ENCODE data around the gene IGSF21.

IGSF21 gene

DNA sequence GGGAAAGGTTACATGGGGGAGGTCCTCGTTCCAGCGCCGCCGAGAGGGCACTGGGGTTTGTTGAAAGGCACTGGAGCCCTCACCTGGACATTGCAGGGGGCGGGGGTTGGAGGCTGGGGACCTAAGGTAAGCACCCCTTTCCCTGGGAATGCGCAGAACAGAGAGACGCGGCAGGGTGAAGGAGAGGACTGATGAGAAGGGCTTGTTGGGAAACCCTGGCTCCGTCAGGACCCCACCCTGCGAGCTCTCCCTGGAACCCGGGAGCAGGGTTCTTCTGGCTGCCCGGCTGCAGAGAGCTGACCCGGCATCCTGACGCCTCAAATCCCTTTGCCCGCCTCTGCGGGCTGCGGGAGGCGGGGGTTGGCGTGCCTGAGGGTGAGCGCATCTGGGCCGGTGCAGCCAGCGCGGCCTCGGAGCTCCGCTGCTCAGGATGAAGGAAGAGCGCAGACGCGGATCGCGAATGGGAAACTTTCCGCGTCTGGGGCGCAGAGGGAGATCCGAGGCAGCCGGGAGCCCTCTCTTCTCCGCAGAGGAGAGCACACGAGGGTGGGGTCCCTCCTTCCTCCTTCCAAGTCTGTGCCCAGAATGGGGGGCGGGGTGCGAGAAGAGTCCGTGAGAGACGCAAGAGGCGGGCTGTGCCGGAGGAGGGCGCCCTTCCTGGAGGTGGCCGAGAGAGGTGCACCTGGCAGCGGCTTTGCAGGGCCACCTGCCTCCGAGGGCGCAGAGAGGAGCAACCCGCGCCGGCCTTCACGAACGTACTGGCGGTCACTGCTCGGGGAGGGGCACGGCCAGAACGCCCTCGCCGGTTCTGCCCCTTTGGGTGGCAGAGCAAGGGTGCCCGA is 2.4 kb downstream of the IGSF21 start:
- Histone ChIP-seq H3K9ac (ENCODE audit: low read depth, low read length) (no peak overlapping the region), H3K9me3 (ENCODE audit: control insufficient read depth, insufficient read depth, low read length) (no peaks in the 10 kb centered on the region), H3K27ac (ENCODE audit: low read depth, low read length) (no peak overlapping the region), H3K4me1 (ENCODE audit: control insufficient read depth, insufficient read depth, low read length) (peaks cover 25% of the 10 kb centered on the region), H3K36me3 (ENCODE audit: control insufficient read depth, insufficient read depth, low read length) (no peaks in the 10 kb centered on the region), H3K27me3 (ENCODE audit: control insufficient read depth, insufficient read depth, low read length) (peaks cover 66% of the 10 kb centered on the region), H3K4me3 (ENCODE audit: low read depth, low read length) (peak overlapping the region; percentile 63)

DNA sequence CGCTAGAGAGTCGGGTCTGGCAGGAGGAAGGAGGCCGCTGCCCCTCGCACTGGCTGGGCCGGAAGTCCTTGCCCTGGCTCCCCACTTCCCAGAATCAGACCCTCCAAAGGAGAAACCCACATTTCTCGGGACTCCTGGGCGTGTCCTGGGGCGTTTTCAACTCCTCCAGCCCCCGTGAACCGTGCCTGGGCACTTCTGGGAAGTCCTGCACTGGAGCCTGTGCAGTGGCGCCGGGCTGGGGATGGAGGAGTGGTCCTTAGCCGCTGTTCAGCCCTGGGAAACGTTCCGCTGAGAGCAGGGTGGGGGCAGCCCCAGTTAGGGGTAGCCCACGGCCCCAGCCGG is 3.0 kb downstream of the IGSF21 start:
- Histone ChIP-seq H3K27ac (ENCODE audit: low read depth, low read length) (no peak overlapping the region), H3K4me1 (ENCODE audit: control insufficient read depth, insufficient read depth, low read length) (peaks cover 25% of the 10 kb centered on the region), H3K27me3 (ENCODE audit: control insufficient read depth, insufficient read depth, low read length) (peaks cover 65% of the 10 kb centered on the region), H3K4me3 (ENCODE audit: low read depth, low read length) (peak overlapping the region; percentile 63), H3K36me3 (ENCODE audit: control insufficient read depth, insufficient read depth, low read length) (no peaks in the 10 kb centered on the region), H3K9ac (ENCODE audit: low read depth, low read length) (no peak overlapping the region), H3K9me3 (ENCODE audit: control insufficient read depth, insufficient read depth, low read length) (no peaks in the 10 kb centered on the region)

DNA sequence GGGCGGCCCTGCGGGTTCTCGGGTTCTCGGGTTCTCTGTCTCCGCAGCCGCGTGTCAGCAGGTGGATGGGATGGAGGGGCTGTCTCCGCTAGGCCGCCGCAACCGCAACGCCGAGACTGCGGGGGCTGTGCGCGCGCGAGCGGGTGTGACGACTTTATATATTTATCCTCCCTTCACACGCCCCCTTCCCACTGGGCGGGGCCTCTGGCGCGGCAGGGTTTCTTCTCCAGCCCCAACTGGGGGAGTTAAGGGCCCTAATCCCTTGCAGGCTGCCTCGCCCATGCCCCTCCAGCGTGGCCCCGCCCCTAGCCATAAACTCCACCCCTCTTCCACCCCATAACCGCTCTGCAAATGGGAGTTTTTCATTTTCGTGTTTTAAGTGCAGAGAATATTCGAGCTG is 3.4 kb downstream of the IGSF21 start:
- H3K4me3 ChIP-seq (ENCODE audit: low read depth, low read length) = peak overlapping the region; percentile 63
- H3K9ac ChIP-seq (ENCODE audit: low read depth, low read length) = no peak overlapping the region
- peaks cover 25% of the 10 kb centered on the region for H3K4me1 ChIP-seq (ENCODE audit: control insufficient read depth, insufficient read depth, low read length)
- no peak overlapping the region for H3K27ac ChIP-seq (ENCODE audit: low read depth, low read length)
- no peaks in the 10 kb centered on the region for H3K9me3 ChIP-seq (ENCODE audit: control insufficient read depth, insufficient read depth, low read length)
- H3K27me3 ChIP-seq (ENCODE audit: control insufficient read depth, insufficient read depth, low read length) = peaks cover 61% of the 10 kb centered on the region
- H3K36me3 ChIP-seq (ENCODE audit: control insufficient read depth, insufficient read depth, low read length) = no peaks in the 10 kb centered on the region

DNA sequence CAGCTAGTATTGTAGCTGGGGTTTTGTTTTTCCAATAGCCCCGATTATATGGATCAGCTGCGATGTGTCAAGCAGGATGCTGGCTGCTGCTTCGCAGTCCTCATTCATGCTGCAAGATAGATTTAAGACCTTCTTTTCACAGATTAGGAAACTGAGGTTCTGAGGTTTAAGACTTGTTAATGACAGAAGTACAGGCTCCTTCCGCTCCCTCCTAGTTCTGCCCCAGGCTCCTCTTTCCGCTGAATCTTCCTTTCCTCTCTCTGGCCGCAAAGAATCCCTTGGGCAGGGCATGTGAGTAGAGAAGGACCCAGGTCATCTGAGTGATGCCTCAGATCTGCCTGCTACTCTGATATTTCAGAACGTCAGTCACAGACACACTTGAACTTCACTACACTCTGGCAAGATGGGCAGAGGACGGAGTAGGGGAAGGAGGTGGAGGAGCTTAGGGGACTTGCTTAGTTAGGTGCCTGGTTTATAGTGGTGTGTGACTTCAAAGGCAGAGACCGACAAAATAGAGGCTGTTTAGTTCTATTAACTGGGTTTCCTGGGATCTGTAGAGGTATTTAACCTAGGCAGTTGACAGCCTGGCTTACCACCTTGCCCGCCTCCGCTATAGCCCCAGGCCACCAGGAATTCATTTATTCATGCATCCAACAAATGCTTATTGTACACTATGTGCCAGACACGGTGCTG is 4.2 kb downstream of the IGSF21 start:
- no peaks in the 10 kb centered on the region for H3K36me3 ChIP-seq (ENCODE audit: control insufficient read depth, insufficient read depth, low read length)
- H3K4me3 ChIP-seq (ENCODE audit: low read depth, low read length) = no peak overlapping the region
- H3K4me1 ChIP-seq (ENCODE audit: control insufficient read depth, insufficient read depth, low read length) = peaks cover 22% of the 10 kb centered on the region
- no peak overlapping the region for H3K9ac ChIP-seq (ENCODE audit: low read depth, low read length)
- H3K9me3 ChIP-seq (ENCODE audit: control insufficient read depth, insufficient read depth, low read length) = no peaks in the 10 kb centered on the region
- H3K27me3 ChIP-seq (ENCODE audit: control insufficient read depth, insufficient read depth, low read length) = peaks cover 54% of the 10 kb centered on the region
- H3K27ac ChIP-seq (ENCODE audit: low read depth, low read length) = no peak overlapping the region

DNA sequence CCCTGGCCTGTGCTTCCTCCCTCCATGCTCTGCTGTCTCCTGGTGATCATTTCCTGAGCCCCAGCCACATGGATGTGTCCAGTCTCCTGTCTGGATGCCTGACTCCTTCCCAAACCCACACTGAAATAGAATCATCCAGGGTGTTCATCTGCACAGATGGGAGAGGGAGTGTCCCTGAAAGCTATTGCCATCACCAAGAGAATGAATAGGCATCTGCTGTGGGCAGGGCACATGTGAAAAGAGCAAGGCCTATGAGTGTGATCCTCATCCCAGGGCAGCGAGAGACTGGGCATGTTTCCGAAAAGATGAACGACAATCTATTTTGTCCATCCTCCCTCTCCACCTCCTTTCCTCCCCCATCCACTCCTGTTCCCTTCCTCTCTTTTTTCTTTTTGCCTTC is 5.0 kb downstream of the IGSF21 start:
- Histone ChIP-seq H3K4me1 (ENCODE audit: control insufficient read depth, insufficient read depth, low read length) (peaks cover 16% of the 10 kb centered on the region), H3K9ac (ENCODE audit: low read depth, low read length) (no peak overlapping the region), H3K27ac (ENCODE audit: low read depth, low read length) (no peak overlapping the region), H3K27me3 (ENCODE audit: control insufficient read depth, insufficient read depth, low read length) (peaks cover 48% of the 10 kb centered on the region), H3K36me3 (ENCODE audit: control insufficient read depth, insufficient read depth, low read length) (no peaks in the 10 kb centered on the region), H3K9me3 (ENCODE audit: control insufficient read depth, insufficient read depth, low read length) (no peaks in the 10 kb centered on the region), H3K4me3 (ENCODE audit: low read depth, low read length) (no peak overlapping the region)

DNA sequence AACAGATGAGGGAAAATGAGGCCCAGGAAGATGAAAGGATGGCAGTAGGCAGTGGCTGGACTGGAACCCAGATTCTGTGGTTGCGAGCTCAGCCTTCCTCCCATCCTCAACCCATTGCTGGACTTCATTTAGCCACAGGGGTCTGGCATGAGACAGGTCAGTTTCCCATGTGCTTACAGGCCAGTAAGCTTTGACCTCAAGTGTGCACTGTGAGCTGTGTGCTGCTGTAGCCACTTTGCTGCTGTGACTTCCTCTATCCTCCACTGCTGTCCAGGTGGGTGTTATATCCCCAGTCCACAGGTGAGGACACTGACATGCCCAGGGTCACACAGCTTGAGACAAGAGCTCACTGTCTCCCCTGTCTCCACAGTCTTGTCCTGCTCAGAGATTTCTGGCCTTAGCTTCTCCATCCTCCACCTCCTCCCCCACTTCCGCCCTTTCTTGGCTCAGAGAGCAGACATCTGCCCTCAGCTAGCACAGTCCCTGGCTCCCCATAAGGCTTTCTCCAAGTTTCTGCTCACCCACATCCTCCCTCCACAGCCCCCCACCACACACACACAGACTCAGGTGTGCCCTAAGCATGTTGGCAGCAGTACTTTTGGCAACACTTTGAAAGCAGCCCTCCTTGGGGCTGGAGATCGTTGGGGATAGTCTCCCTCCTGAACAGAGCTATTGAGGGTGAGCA is 7.3 kb downstream of the IGSF21 start:
- Histone ChIP-seq H3K9ac (ENCODE audit: low read depth, low read length) (no peak overlapping the region), H3K4me1 (ENCODE audit: control insufficient read depth, insufficient read depth, low read length) (peaks cover 10% of the 10 kb centered on the region; the same call in 1 of the 2 replicates), H3K9me3 (ENCODE audit: control insufficient read depth, insufficient read depth, low read length) (no peaks in the 10 kb centered on the region), H3K4me3 (ENCODE audit: low read depth, low read length) (no peak overlapping the region), H3K27ac (ENCODE audit: low read depth, low read length) (no peak overlapping the region), H3K27me3 (ENCODE audit: control insufficient read depth, insufficient read depth, low read length) (peaks cover 29% of the 10 kb centered on the region), H3K36me3 (ENCODE audit: control insufficient read depth, insufficient read depth, low read length) (no peaks in the 10 kb centered on the region)

DNA sequence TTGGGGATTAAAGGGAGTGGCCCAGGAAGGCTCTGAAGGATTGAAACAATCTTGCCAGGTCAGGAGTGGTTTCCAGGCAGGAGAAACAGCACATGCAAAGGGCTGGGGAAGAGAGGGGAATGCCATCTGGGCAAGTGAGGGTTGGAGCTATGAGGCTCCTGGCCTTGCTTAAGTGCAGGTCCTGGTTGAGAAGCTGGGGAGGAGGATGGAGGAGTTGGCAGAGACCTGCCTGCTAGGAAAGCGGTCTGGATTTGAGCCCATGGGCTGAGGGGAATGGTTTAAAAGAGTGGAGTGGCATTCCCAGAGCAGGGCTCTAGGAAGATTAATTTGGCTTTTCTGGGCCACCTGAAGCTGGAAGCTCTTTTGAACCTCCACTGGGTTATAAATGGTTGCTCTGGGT is 9.2 kb downstream of the IGSF21 start:
- peaks cover 12% of the 10 kb centered on the region for H3K27me3 ChIP-seq (ENCODE audit: control insufficient read depth, insufficient read depth, low read length)

DNA sequence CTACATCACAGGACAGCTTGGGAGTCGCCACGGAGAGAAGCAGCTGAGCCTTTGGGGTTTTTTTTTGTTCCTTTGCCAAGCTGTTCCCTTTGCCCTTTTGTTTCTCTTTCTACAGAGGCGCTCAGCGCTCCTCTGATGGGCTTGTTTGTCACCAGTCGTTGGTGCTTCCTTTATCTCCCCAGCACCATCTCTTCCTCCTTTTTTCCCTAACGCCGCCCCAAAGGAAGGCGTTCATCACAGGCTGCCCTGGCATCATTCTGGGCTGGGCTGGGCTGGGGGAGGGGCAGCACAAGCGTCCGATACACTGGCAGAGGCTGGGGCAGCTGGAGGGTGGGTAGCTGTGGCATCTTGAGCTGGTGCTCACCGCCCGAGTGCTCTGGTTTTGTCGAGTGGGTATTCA is 10.5 kb downstream of the IGSF21 start:
- Histone ChIP-seq H3K4me1 (ENCODE audit: control insufficient read depth, insufficient read depth, low read length) (0 out of 2 replicates have a peak, but pooled peaks cover 5% of the 10 kb centered on the region), H3K4me3 (ENCODE audit: low read depth, low read length) (no peak overlapping the region), H3K27ac (ENCODE audit: low read depth, low read length) (no peak overlapping the region), H3K36me3 (ENCODE audit: control insufficient read depth, insufficient read depth, low read length) (no peaks in the 10 kb centered on the region), H3K27me3 (ENCODE audit: control insufficient read depth, insufficient read depth, low read length) (no peaks in the 10 kb centered on the region; the same call in 1 of the 2 replicates), H3K9ac (ENCODE audit: low read depth, low read length) (no peak overlapping the region), H3K9me3 (ENCODE audit: control insufficient read depth, insufficient read depth, low read length) (no peaks in the 10 kb centered on the region)

More for the DNA sequence above, 9.2 kb downstream of the IGSF21 start:
- H3K36me3 ChIP-seq (ENCODE audit: control insufficient read depth, insufficient read depth, low read length) = no peaks in the 10 kb centered on the region
- H3K27ac ChIP-seq (ENCODE audit: low read depth, low read length) = no peak overlapping the region
- 0 out of 2 replicates have a peak, but pooled peaks cover 5% of the 10 kb centered on the region for H3K4me1 ChIP-seq (ENCODE audit: control insufficient read depth, insufficient read depth, low read length)
- no peak overlapping the region for H3K4me3 ChIP-seq (ENCODE audit: low read depth, low read length)
- H3K9me3 ChIP-seq (ENCODE audit: control insufficient read depth, insufficient read depth, low read length) = no peaks in the 10 kb centered on the region
- H3K9ac ChIP-seq (ENCODE audit: low read depth, low read length) = no peak overlapping the region

DNA sequence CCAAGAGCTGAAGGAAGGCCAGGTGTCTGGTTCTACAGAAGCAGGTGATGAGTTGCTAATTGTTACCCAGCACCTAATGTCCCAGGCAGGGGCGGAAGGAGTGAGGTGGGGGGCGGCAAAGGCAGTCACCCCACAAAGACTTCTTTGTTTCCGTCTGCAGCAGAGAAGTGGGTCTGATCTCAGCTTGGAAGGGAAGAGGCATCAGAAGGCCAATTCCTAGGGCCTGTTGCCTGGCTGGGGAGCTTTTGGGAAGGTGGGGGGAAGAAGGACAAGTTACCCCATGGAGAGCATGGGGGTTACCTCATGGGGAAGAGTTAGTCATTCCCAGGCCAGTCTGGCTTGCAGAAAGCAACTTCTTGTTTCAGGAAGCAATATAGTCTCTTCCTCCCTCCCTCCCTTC is 10.9 kb downstream of the IGSF21 start:
- H3K9me3 ChIP-seq (ENCODE audit: control insufficient read depth, insufficient read depth, low read length) = no peaks in the 10 kb centered on the region
- H3K27ac ChIP-seq (ENCODE audit: low read depth, low read length) = no peak overlapping the region
- H3K4me1 ChIP-seq (ENCODE audit: control insufficient read depth, insufficient read depth, low read length) = 0 out of 2 replicates have a peak, but pooled peaks cover 5% of the 10 kb centered on the region
- H3K9ac ChIP-seq (ENCODE audit: low read depth, low read length) = no peak overlapping the region
- no peak overlapping the region for H3K4me3 ChIP-seq (ENCODE audit: low read depth, low read length)
- H3K27me3 ChIP-seq (ENCODE audit: control insufficient read depth, insufficient read depth, low read length) = no peaks in the 10 kb centered on the region; the same call in 1 of the 2 replicates
- no peaks in the 10 kb centered on the region for H3K36me3 ChIP-seq (ENCODE audit: control insufficient read depth, insufficient read depth, low read length)

DNA sequence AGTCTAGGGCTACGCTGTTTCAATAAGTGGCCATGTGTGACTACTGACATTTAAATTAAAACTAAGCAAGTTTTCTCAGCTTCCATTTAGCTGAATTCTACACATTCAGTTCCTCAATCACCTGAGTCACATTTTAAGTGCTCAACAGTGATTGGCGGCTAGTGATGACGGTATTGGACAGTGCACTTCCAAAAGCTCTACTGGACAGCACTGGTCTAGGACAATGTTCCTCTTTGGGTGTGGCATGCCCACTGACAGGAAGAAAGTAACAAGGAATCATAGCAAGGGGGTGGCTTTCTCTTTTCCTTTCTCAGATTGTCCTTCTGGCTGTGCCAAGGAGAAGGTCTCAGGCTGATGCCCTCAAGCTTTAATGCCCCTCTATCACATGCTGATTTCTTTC is 11.7 kb downstream of the IGSF21 start:
- no peak overlapping the region for H3K27ac ChIP-seq (ENCODE audit: low read depth, low read length)
- H3K27me3 ChIP-seq (ENCODE audit: control insufficient read depth, insufficient read depth, low read length) = no peaks in the 10 kb centered on the region; the same call in 1 of the 2 replicates
- H3K4me3 ChIP-seq (ENCODE audit: low read depth, low read length) = no peak overlapping the region
- no peaks in the 10 kb centered on the region for H3K9me3 ChIP-seq (ENCODE audit: control insufficient read depth, insufficient read depth, low read length)
- H3K4me1 ChIP-seq (ENCODE audit: control insufficient read depth, insufficient read depth, low read length) = 0 out of 2 replicates have a peak, but pooled peaks cover 5% of the 10 kb centered on the region
- no peaks in the 10 kb centered on the region for H3K36me3 ChIP-seq (ENCODE audit: control insufficient read depth, insufficient read depth, low read length)
- no peak overlapping the region for H3K9ac ChIP-seq (ENCODE audit: low read depth, low read length)
